Fibroblast of the aortic adventitia (primary cell): ENCODE data around the gene POLL. TPM values are rescaled to one million over a fixed set of nuclear protein-coding genes. Genes with fewer than 3 reads are reported as not detected.

ENCODE experiments used
- DNase-seq: peaks from one replicate; pipeline ENCODE4 v3.0.0-alpha.2; 2010; ENCODE audit warnings: low read depth
- H3K4me3 ChIP-seq: 2 replicates; pipeline ENCODE4 v1.5.1; 2011; ENCODE audit warnings: low read depth, mild to moderate bottlenecking, control low read depth, low read length, moderate library complexity
- total RNA-seq: library from RNA; depleted of rRNA; stranded (reverse); fragments of >200 nt; gene quantifications from 2 replicates; pipeline ENCODE4 v1.2.3, GENCODE V29; 2012; ENCODE audit warnings: low replicate concordance
- TF ChIP-seq, protein P1 (sequence below): IDR thresholded peaks from 2 replicates; pipeline ENCODE4 v1.5.1; 2011; ENCODE audit warnings: mild to moderate bottlenecking, low read length, control low read depth, inconsistent platforms; ENCODE audit not compliant: insufficient read depth

The POLL gene
- total RNA-seq, 1 donor: 11.1 TPM

DNA sequence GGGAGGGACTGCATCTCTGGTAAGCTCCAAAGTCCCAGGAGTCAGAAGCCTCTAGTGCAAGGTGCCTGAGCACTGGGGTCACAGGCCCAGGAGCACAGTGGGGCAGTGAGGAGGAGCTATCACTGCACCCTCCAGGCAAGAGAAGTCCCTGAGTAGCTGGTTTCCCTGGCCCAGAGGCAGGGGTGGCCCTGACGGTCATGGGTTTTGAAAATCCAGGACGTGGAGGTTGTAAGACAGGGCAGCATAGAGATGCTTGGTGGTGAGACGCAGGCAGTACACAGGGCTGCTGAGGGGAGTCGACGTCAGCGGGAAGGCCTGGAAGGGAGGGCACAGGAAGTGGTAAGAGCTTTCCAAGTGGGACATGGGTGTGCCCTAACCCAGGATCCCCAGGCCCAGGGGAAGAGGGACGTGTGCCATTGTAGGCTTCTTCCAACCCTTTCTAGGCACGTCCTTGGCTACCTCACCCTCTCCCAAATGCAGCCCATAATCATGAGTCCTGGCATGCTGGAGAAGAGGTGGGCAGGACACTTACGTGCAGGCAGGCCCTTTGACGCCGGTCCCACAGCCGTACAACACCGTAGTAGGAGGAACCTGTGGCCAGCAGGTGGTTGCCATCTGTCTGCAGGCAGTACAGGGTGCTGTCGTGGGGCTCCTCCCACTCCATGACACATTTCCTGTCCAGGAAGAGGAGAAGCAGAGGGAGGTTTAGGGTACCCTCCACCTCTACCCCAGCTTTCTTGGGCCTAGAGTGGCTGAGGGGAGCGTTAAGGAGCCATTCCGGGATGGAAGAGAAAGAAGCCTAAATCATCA lies 23.2 kb upstream of the POLL start:
- H3K4me3 ChIP-seq: no peak overlapping the region
- no peak for DNase-seq
- TF ChIP-seq, protein P1, sequence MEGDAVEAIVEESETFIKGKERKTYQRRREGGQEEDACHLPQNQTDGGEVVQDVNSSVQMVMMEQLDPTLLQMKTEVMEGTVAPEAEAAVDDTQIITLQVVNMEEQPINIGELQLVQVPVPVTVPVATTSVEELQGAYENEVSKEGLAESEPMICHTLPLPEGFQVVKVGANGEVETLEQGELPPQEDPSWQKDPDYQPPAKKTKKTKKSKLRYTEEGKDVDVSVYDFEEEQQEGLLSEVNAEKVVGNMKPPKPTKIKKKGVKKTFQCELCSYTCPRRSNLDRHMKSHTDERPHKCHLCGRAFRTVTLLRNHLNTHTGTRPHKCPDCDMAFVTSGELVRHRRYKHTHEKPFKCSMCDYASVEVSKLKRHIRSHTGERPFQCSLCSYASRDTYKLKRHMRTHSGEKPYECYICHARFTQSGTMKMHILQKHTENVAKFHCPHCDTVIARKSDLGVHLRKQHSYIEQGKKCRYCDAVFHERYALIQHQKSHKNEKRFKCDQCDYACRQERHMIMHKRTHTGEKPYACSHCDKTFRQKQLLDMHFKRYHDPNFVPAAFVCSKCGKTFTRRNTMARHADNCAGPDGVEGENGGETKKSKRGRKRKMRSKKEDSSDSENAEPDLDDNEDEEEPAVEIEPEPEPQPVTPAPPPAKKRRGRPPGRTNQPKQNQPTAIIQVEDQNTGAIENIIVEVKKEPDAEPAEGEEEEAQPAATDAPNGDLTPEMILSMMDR: no peak

DNA sequence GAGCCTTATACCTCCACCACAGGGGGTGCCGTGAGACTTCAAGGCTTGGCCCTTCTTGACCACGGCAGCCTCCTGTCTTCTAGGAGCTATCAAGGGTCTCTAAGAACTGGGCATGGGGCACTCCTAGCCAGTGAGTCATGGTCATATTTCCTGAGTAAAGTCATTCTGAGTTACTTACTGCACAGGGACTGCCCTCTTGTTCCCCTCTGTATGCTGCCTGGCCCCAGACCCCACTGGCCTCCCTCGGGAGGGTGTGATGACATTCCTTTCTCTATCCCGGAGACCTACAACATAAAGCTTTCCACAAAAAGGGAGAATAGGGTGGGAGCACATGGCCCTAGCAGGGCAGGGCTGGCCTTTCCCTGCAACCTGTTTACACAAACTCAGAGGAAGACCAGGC lies 21.4 kb upstream of the POLL start:
- TF ChIP-seq, protein P1: no peak
- no peak for DNase-seq

DNA sequence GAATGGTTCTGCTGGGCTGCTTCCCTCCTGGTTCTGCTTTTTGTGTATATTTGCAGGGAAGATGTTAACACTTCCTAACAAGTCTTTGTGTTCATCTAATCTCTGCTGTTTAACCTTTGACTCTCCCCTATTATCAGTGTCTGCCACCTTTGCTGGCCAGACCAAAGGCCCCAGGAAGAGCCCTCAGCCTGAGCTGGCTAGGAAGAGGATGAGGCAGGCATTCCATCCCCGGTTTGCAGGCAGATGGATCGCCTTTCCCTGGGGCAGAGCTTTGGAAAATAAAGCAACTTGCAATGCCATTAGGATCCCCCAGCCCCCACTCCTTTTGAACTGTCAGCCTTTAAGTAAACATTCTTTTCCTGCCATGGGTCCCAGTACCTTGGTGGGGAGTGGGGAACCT lies 19.1 kb upstream of the POLL start:
- TF ChIP-seq, protein P1: no peak
- H3K4me3 ChIP-seq: no peak overlapping the region
- no peak for DNase-seq

More for the DNA sequence above, 21.4 kb upstream of the POLL start:
- no peak overlapping the region for H3K4me3 ChIP-seq

DNA sequence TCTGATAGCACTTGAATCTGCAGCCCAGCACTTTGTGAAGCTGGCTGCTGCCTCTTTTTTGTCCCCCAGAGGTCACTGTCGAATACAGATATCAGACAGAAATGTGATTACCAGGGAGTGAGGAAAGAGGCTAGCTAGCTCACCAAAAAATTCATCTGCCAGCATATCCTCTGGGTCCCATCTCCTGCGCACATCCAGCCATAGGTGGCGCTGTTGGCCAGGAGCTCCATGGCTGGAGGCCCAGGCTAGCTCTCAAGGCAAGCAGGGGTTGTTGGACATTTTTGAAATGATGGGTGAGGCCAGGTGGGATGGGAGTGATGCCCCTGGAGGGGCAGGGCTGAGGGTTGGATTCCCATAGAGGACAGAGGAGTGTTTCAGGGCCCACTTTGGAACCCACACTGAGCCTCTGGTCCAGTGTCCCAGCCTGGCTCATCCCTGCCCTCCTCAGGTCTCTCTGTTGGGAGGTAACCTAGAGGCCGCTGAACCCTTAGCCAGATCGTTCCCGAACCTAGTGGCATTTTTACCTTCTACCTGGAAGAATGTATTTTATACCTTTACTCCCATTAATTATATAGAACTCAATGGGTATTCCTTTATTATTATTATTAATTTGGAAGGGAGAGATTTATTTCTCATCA lies 14.8 kb upstream of the POLL start:
- TF ChIP-seq, protein P1: peak; percentile 53
- DNase-seq: peak; percentile 50
- no peak overlapping the region for H3K4me3 ChIP-seq

DNA sequence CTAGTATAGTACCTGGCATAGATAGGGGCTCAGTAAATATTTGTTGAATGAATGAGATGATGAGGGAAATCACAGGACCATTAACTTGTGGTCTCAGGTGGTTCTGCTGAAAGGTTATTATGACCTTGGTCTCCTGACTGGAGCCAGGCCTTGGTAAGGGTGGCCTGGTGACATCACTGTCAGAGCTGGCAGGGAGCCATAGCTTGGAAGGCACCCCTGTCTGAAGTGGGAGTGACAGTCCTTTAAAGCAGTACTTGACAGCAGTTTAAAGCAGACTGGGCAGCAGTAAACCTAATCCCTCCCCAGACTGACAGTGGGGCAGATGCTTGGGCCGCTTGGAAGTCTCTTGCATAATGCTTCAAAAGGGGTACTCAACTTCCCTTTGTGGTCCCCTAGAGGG lies 13.5 kb upstream of the POLL start:
- no peak for DNase-seq
- TF ChIP-seq, protein P1: no peak
- H3K4me3 ChIP-seq: no peak overlapping the region

DNA sequence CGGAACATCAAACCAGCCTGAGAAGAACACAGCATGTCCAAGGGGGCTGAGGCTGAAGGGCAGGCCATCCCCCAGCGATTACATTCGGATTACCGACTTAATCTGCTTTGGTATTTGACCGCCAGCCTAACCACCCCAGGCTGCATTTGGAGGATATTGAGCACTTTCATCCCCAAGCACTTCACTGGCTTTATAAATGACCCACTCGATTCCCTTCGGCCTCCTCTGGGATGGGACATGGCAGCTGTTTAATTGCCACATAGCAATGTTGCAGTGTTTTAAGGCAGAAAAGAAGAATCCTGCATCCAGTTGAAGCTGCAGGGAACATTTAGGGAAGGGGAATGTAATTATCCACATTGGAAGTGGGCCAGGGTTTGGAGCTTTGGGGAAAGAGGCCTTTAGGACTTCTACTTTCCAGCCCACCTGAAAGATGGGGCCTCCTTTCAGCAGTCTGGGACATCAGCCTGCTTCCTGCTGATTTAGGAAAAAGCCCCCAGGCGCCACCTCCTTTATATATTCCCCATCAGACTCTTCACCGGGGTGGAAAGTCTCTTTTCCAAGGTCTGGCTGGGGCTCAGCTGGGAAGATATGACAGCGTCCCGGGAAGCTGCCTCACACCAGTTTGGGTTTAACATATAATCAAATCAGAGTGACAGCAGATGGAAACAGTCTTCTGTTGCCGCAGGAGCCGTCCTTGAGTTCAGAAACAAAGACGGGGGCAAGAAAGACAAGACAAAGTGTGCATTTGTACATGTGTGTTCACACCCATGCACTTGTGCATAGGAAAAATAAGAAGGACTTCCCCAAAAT lies 9.2 kb upstream of the POLL start:
- H3K4me3 ChIP-seq: no peak overlapping the region
- DNase-seq: no peak
- TF ChIP-seq, protein P1: no peak
